ENCODE results near the gene CERS4. TPM values are rescaled to one million over a fixed set of nuclear protein-coding genes. Genes with fewer than 3 reads are reported as not detected.
A peak's percentile ranks its signal among the peaks of the same experiment; 100 is the strongest.

CERS4 gene
- total and polyA plus RNA-seq, 2 of the 8 experiments (the other 6 are each of a cell fraction or from before 2014, with no cell fraction given), result 88.2 to 179 TPM

DNA sequence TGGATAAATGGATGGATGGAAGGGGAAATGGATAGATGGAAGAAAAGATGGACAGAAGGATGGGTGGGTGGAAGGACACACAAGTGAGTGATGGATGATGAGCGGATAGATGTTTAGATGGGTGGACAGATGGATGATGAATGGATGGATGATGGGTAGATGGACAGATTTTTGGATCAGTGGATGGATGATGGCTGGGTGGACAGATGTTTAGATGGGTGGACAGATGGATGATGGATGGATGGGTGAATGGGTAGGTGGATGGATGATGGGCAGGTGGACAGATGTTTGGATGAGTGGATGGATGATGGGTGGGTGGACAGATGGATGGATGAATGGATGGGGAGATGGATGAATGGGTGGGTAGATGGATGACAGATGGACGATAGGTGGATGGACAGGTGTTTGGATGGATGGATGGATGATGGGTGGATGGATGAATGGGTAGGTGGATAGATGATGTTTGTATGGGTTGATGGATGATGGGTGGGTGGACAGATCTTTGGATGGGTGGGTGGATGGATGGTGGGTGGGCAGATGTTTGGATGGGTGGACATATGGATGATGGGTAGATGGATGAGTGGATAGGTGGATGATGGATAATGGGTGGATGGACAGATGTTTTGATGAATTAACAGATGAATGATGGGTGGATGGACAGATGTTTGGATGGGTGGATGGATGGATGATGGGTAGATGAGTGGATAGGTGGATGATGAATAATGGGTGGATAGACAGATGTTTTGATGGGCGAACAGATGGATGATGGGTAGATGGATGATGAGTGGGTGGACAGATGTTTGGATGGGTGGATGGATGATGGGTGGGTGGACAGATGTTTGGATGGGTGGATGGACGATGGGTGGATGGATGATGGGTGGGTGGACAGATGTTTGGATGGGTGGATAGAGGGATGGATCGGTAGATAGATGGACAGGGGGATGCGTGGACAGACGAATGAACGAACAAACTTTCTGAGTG lies 39.5 kb downstream of the CERS4 start:
- H3K79me1 ChIP-seq (ENCODE audit: low read depth, low read length), result no peaks in the 10 kb centered on the region; the same call in 1 of the 2 replicates
- H3K14ac ChIP-seq (ENCODE audit: insufficient read length), result no peak overlapping the region
- CTCF ChIA-PET (ENCODE audit: partially characterized antibody), result interaction anchor here (0.8 kb wide), 2 partner anchors 10 to 19 kb away, joined by 3 read pairs; no protein-coding TSS in a partner anchor
- POLR2A ChIA-PET (ENCODE audit: partially characterized antibody), result interaction anchor here (1.0 to 2.9 kb wide), 4 partner anchors 9 to 99 kb away, joined by 3 to 15 read pairs (median 4); partner anchors contain the start of gene FBN3
- no peak overlapping the region for H3K18ac ChIP-seq (ENCODE audit: extremely low read depth, low read length)
- H4K8ac ChIP-seq (ENCODE audit: extremely low read depth, insufficient read depth, low read length), result no peak overlapping the region; the same call in 1 of the 2 replicates
- H2AK5ac ChIP-seq (ENCODE audit: low read depth, low read length), result no peak overlapping the region
- no peak overlapping the region for H3K4me2 ChIP-seq (ENCODE audit: insufficient read depth in 1 of 2, low read depth in 2 of 2, low read length in 2 of 2)
- no peak overlapping the region for H2BK5ac ChIP-seq (ENCODE audit: low read depth, low read length)
- H2BK15ac ChIP-seq (ENCODE audit: low read length), result 0 out of 2 replicates have a peak overlapping the region, but pooled peaks have one; percentile 29
- no peak overlapping the region for H2AFZ ChIP-seq (ENCODE audit: low read length)
- H3K79me2 ChIP-seq (ENCODE audit: control insufficient read depth in 1 of 2, insufficient read depth in 2 of 2, low read length in 2 of 2), result peaks cover 0 to 4% of the 10 kb centered on the region in 2 experiments; a peak in 1 of 4 replicates
- peaks cover 11% of the 10 kb centered on the region for H3K23me2 ChIP-seq (ENCODE audit: low read depth, low read length)
- no peaks in the 10 kb centered on the region for H3K27me3 ChIP-seq (replicated peaks in 1 of 4; ENCODE audit: control insufficient read depth in 3 of 4, extremely low read depth in 1 of 4, insufficient read depth in 3 of 4, low read length in 3 of 4)
- peaks cover 0 to 2% (median 0%) of the 10 kb centered on the region in 4 experiments; a peak in 1 of 7 replicates for H3K4me1 ChIP-seq (replicated peaks in 1 of 4; ENCODE audit: control insufficient read depth in 3 of 4, insufficient read depth in 4 of 4, low read length in 3 of 4)
- peaks cover 2 to 16% of the 10 kb centered on the region in 2 experiments for H4K20me1 ChIP-seq (replicated peaks in 1 of 2; ENCODE audit: control insufficient read depth in 1 of 2, insufficient read depth in 2 of 2, low read length in 2 of 2)
- no peak overlapping the region for H2BK20ac ChIP-seq (ENCODE audit: low read length)
- FAIRE-seq (no peak), DNase-seq (ENCODE audit: low read depth in 1 of 2, low spot score in 2 of 2) (no peak)
- peak overlapping the region; percentile 82 for H3K56ac ChIP-seq (replicated peaks; ENCODE audit: insufficient read length, low read depth, low read length)
- no peak overlapping the region for H4K5ac ChIP-seq (ENCODE audit: insufficient read length, low read depth, low read length)
- 93 to 100% methylated on average over 1 to 8 of the region's 8 CpGs for whole genome bisulfite sequencing, 2 experiments (ENCODE audit: extremely low coverage in 1 of 2, insufficient coverage in 1 of 2, insufficient read length in 1 of 2, insufficient replicate concordance in 2 of 2, low coverage in 1 of 2, low lambda C conversion rate in 2 of 2, missing lambda C conversion rate in 1 of 2)
- H3K4me3 ChIP-seq (ENCODE audit: extremely low read depth in 1 of 4, insufficient read depth in 2 of 4, low read depth in 3 of 4, low read length in 4 of 4), result no peak overlapping the region
- H3K36me3 ChIP-seq (ENCODE audit: control insufficient read depth in 2 of 4, insufficient read depth in 4 of 4, low read length in 3 of 4), result peaks cover 0 to 3% (median 0%) of the 10 kb centered on the region in 4 experiments; a peak in 1 of 8 replicates
- H3K4ac ChIP-seq (replicated peaks; ENCODE audit: insufficient read length, low read depth, low read length), result no peak overlapping the region
- 0 out of 2 replicates have a peak overlapping the region, but pooled peaks have one; percentile 17 for H2BK12ac ChIP-seq (ENCODE audit: low read depth, low read length)
- H3K23ac ChIP-seq (ENCODE audit: insufficient read length), result no peak overlapping the region
- no peak overlapping the region for H2BK120ac ChIP-seq (replicated peaks; ENCODE audit: low read depth, low read length)
- no peak overlapping the region for H3K9ac ChIP-seq (replicated peaks in 1 of 4; ENCODE audit: extremely low read depth in 1 of 4, low read depth in 3 of 4, low read length in 3 of 4)
- H4K91ac ChIP-seq (replicated peaks; ENCODE audit: insufficient read length, low read length), result no peak overlapping the region
- no peaks in the 10 kb centered on the region for H3K9me3 ChIP-seq (ENCODE audit: insufficient read depth in 2 of 2, low read depth in 1 of 2, low read length in 1 of 2)
- H3K27ac ChIP-seq (ENCODE audit: low read depth, low read length), result no peak overlapping the region
- TF ChIP-seq JUND (IDR thresholded peaks at IDR 0.05; ENCODE audit: low read length) (no peak), SP4 (IDR thresholded peaks at IDR 0.05; ENCODE audit: low read length) (no peak), SP1 (IDR thresholded peaks at IDR 0.05; ENCODE audit: low read depth, low read length) (no peak), RXRA (IDR thresholded peaks at IDR 0.05; ENCODE audit: insufficient read depth, low read depth, low read length) (no peak), FOSL1 (IDR thresholded peaks at IDR 0.05; ENCODE audit: insufficient read depth, low read depth, low read length) (no peak), CHD1 (IDR thresholded peaks at IDR 0.05; ENCODE audit: low read depth, low read length) (no peak), CBX8 (IDR thresholded peaks at IDR 0.05; ENCODE audit: borderline replicate concordance, low read depth, low read length) (no peak)
- TF ChIP-seq, protein P1, sequence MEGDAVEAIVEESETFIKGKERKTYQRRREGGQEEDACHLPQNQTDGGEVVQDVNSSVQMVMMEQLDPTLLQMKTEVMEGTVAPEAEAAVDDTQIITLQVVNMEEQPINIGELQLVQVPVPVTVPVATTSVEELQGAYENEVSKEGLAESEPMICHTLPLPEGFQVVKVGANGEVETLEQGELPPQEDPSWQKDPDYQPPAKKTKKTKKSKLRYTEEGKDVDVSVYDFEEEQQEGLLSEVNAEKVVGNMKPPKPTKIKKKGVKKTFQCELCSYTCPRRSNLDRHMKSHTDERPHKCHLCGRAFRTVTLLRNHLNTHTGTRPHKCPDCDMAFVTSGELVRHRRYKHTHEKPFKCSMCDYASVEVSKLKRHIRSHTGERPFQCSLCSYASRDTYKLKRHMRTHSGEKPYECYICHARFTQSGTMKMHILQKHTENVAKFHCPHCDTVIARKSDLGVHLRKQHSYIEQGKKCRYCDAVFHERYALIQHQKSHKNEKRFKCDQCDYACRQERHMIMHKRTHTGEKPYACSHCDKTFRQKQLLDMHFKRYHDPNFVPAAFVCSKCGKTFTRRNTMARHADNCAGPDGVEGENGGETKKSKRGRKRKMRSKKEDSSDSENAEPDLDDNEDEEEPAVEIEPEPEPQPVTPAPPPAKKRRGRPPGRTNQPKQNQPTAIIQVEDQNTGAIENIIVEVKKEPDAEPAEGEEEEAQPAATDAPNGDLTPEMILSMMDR (IDR thresholded peaks at IDR 0.05; ENCODE audit: control extremely low read depth in 1 of 3, insufficient read depth in 1 of 3, low read depth in 1 of 3, low read length in 3 of 3), result no peak
